Measurements from ENCODE around the gene HMGXB4. TPM values are rescaled to one million over a fixed set of nuclear protein-coding genes. Genes with fewer than 3 reads are reported as not detected.

The HMGXB4 gene
- total and polyA plus RNA-seq, 2 of the 13 experiments (the other 11 are each of a cell fraction or from before 2014, with no cell fraction given): 13.9 to 16.3 TPM

GRCh38 chr22:35328472-35328885 lies 71.2 kb downstream of the HMGXB4 start (continued):
- TF ChIP-seq KIAA2018 (CRISPR knock-in tag; IDR thresholded peaks at IDR 0.05; ENCODE audit: borderline replicate concordance) (no peak), CEBPB (IDR thresholded peaks at IDR 0.05; ENCODE audit: borderline replicate concordance, low read depth, low read length) (peak; percentile 98), TOPORS (CRISPR knock-in tag; IDR thresholded peaks at IDR 0.05) (peak; percentile 71; the same call in 1 of the 2 replicates), ZNF460 (CRISPR knock-in tag; IDR thresholded peaks at IDR 0.05; ENCODE audit: borderline replicate concordance) (no peak; the same call in 1 of the 2 replicates), ZNF7 (CRISPR knock-in tag; IDR thresholded peaks at IDR 0.05) (no peak), ZNF235 (CRISPR knock-in tag; IDR thresholded peaks at IDR 0.05; ENCODE audit: borderline replicate concordance) (no peak), ATM (IDR thresholded peaks at IDR 0.05; ENCODE audit: borderline replicate concordance) (no peak), ZNF512B (CRISPR knock-in tag; IDR thresholded peaks at IDR 0.05; ENCODE audit: borderline replicate concordance) (peak; percentile 90; the same call in 1 of the 2 replicates), DMTF1 (CRISPR knock-in tag; IDR thresholded peaks at IDR 0.05) (no peak), FOXO4 (CRISPR knock-in tag; conservative IDR thresholded peaks at IDR 0.05) (no peak), ARID2 (CRISPR knock-in tag; IDR thresholded peaks at IDR 0.05; ENCODE audit: borderline replicate concordance) (no peak), ISX (CRISPR knock-in tag; conservative IDR thresholded peaks at IDR 0.05) (no peak), CHD2 (IDR thresholded peaks at IDR 0.05; ENCODE audit: low read depth, low read length) (peak; percentile 40; the same call in 1 of the 2 replicates), ZNF383 (CRISPR knock-in tag; IDR thresholded peaks at IDR 0.05; ENCODE audit: borderline replicate concordance) (no peak), CC2D1A (CRISPR knock-in tag; IDR thresholded peaks at IDR 0.05) (no peak)

All from HepG2 (cell line).